MCF 10A (cell line): Measurements from ENCODE around the gene CCDC34. TPM values are rescaled to one million over a fixed set of nuclear protein-coding genes. Genes with fewer than 3 reads are reported as not detected.
"Not testable (repeated sequence)": the region's sequence is repeated elsewhere in the genome, so short reads cannot be mapped to it uniquely, and the experiment has no call there.

Experiments used
- BruUV-seq: library from RNA; stranded (reverse); fragments of 400-500 nt; replicated peaks from 2 replicates; lab custom pipeline; 2021; lab: Mats Ljungman, UMichigan
- CTCF ChIA-PET: fragments of 300-600 bp; sonication (Branson Sonifier 250); formaldehyde crosslinking; extraction: SDS; loops from one replicate; lab custom pipeline; 2021; ENCODE audit warnings: antibody characterized with exemption, inconsistent platforms; lab: Yijun Ruan, JAX
- POLR2A ChIA-PET: fragments of 300-600, 350-650 bp; sonication (Branson Sonifier 250); formaldehyde crosslinking; extraction: SDS; loops from one replicate; lab custom pipeline; 2020; ENCODE audit warnings: antibody characterized with exemption, inconsistent platforms; lab: Yijun Ruan, JAX
- DNase-seq: peaks from one replicate; pipeline ENCODE4 v3.0.0-alpha.2; 2018; ENCODE audit not compliant: unreplicated experiment
- H3K27ac Mint-ChIP-seq: one replicate; pipeline ENCODE4 v1.8.0; 2022; ENCODE audit warnings: mild to moderate bottlenecking, low read depth, mixed read lengths; ENCODE audit not compliant: unreplicated experiment
- H3K27me3 Mint-ChIP-seq: one replicate; pipeline ENCODE4 v1.8.0; 2022; ENCODE audit warnings: mixed read lengths; ENCODE audit not compliant: insufficient read depth, unreplicated experiment
- H3K36me3 Mint-ChIP-seq: one replicate; pipeline ENCODE4 v1.8.0; 2022; ENCODE audit warnings: mild to moderate bottlenecking, moderate library complexity, mixed read lengths; ENCODE audit not compliant: insufficient read depth, unreplicated experiment
- H3K4me1 Mint-ChIP-seq: one replicate; pipeline ENCODE4 v1.8.0; 2022; ENCODE audit warnings: mixed read lengths; ENCODE audit not compliant: insufficient read depth, unreplicated experiment
- H3K4me3 Mint-ChIP-seq: one replicate; pipeline ENCODE4 v1.8.0; 2022; ENCODE audit warnings: mild to moderate bottlenecking, moderate library complexity, mixed read lengths; ENCODE audit not compliant: unreplicated experiment
- H3K9me3 Mint-ChIP-seq: one replicate; pipeline ENCODE4 v1.8.0; 2022; ENCODE audit warnings: mixed read lengths; ENCODE audit not compliant: unreplicated experiment
- CTCF ChIP-seq: fragments of 200-600 bp; IDR thresholded peaks from one replicate; pipeline ENCODE4 v1.8.0; 2022; ENCODE audit warnings: antibody characterized with exemption, mild to moderate bottlenecking; ENCODE audit not compliant: unreplicated experiment
- intact Hi-C: fragments of 100-400 bp; cut with micrococcal nuclease; formaldehyde crosslinking; loops from 2 replicates; pipeline ENCODE4 v1.14.1; 2022
- total RNA-seq: library from RNA; stranded (reverse); gene quantifications from 2 replicates; pipeline ENCODE4 v1.2.3, GENCODE V29; 2022

The CCDC34 gene
- total RNA-seq, 1 experiment from 2014 or later, result 11.1 TPM

GRCh38 chr11:27330633-27331270, 32.3 kb downstream of the CCDC34 start:
- no TSS peak for BruUV-seq
- ChIA-PET CTCF (interaction anchor here (0.6 to 0.7 kb wide), 2 partner anchors 34 to 554 kb away, joined by 3 read pairs; no protein-coding TSS in a partner anchor), POLR2A (interaction anchor here (0.6 to 1.2 kb wide), 2 partner anchors 12 to 565 kb away, joined by 3 read pairs; no protein-coding TSS in a partner anchor)
- intact Hi-C loops, result no loop called here
- TF ChIP-seq CTCF, result no peak
- DNase-seq, result no peak
- no peak overlapping the region for H3K27ac Mint-ChIP-seq
- no peaks in the 10 kb centered on the region for H3K27me3 Mint-ChIP-seq
- no peaks in the 10 kb centered on the region for H3K4me1 Mint-ChIP-seq
- H3K4me3 Mint-ChIP-seq, result no peak overlapping the region
- no peaks in the 10 kb centered on the region for H3K9me3 Mint-ChIP-seq
- no peaks in the 10 kb centered on the region for H3K36me3 Mint-ChIP-seq

DNA sequence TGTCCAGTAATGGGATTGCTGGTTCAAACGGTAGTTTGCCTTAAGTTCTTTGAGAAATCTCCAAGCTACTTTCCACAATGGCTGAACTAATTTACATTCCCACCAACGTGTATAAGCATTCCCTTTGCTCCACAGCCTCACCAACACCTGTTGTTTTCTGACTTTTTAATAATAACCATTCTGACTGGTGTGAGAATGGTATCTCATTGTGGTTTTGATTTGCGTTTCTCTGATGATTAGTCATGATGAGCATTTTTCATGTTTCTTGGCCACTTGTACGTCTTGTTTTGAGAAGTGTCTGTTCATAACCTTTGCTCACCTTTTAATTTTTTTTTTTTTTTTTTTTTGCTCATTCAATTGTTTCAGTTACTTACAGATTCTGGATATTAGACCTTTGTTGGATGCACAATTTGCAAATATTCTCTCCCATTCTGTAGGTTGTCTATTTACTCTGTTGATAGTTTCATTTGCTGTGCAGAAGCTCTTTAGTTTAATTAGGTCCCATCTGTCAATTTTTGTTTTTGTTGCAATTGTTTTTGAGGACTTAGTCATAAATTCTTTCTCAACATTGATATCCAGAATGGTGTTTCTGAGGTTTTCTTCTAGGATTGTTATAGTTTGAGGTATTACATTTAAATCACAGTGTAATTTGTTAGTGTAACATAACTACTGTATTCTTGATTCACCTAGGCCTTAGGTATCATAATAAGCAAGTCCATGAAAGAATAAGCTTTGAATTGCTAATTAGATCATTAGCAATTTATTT, 33.0 kb downstream of the CCDC34 start:
- ChIA-PET POLR2A (interaction anchor here (0.6 to 1.3 kb wide), 5 partner anchors 12 to 564 kb away, joined by 3 to 4 read pairs (median 4); no protein-coding TSS in a partner anchor), CTCF (interaction anchor here (0.7 kb wide), 1 partner anchor 33 kb away, joined by 3 read pairs; no protein-coding TSS in a partner anchor)
- BruUV-seq, result no TSS peak
- H3K4me1 Mint-ChIP-seq, result no peaks in the 10 kb centered on the region
- H3K9me3 Mint-ChIP-seq, result no peaks in the 10 kb centered on the region
- no peaks in the 10 kb centered on the region for H3K27me3 Mint-ChIP-seq
- no peak overlapping the region for H3K27ac Mint-ChIP-seq
- no peak overlapping the region for H3K4me3 Mint-ChIP-seq
- no peaks in the 10 kb centered on the region for H3K36me3 Mint-ChIP-seq
- intact Hi-C loops, result no loop called here
- TF ChIP-seq CTCF, result no peak
- no peak for DNase-seq

DNA sequence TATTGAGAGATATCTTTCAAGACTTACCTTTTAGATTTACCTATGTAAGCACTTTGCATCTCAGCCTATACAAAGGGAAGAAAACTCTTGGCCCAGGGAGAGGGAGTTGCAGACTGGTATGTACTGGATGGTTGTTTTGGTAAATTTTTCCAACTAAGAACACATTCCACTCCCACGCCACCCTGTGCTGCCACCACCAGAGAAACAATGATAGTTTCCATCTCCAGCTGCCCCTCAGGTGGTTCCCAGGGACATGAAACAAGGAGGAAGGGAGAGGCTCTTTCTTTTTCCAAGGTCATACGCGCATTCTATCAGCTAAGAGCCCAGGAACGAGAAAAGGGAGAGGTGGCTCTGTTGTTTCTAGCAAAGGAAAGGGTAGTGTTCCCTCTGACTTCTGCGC, 34.4 kb downstream of the CCDC34 start:
- Mint-ChIP-seq H3K4me3 (no peak overlapping the region), H3K36me3 (no peaks in the 10 kb centered on the region), H3K9me3 (no peaks in the 10 kb centered on the region), H3K27ac (no peak overlapping the region), H3K4me1 (no peaks in the 10 kb centered on the region), H3K27me3 (no peaks in the 10 kb centered on the region)
- DNase-seq, result no peak
- POLR2A ChIA-PET, result interaction anchor here (1.1 kb wide), 1 partner anchor 12 kb away, joined by 3 read pairs; no protein-coding TSS in a partner anchor
- no peak for TF ChIP-seq CTCF
- BruUV-seq, result no TSS peak
- CTCF ChIA-PET, result interaction anchor here (0.6 kb wide), 2 partner anchors 30 to 33 kb away, joined by 3 to 4 read pairs; no protein-coding TSS in a partner anchor
- intact Hi-C loops, result no loop called here

- H3K9me3 Mint-ChIP-seq, DNase-seq, CTCF ChIA-PET, H3K27me3 Mint-ChIP-seq, H3K4me3 Mint-ChIP-seq, BruUV-seq, H3K36me3 Mint-ChIP-seq, H3K4me1 Mint-ChIP-seq, POLR2A ChIA-PET, intact Hi-C loops, H3K27ac Mint-ChIP-seq: not testable (repeated sequence)
Observed at GRCh38 chr11:27327064-27327463, 36.0 kb downstream of the CCDC34 start.

DNA sequence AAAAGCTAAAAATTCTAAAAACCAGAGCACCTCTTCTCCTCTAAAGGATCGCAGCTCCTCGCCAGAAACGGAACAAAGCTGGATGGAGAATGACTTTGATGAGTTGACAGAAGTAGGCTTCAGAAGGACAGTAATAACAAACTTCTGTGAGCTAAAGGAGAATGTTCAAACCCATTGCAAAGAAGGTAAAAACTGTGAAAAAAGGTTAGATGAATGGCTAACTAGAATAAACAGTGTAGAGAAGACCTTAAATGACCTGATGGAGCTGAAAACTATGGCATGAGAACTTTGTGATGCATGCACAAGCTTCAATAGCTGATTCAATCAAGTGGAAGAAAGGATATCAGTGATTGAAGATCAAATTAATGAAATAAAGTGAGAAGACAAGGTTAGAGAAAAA, 40.8 kb downstream of the CCDC34 start:
- H3K27me3 Mint-ChIP-seq, H3K4me3 Mint-ChIP-seq, H3K9me3 Mint-ChIP-seq, DNase-seq, BruUV-seq, H3K27ac Mint-ChIP-seq, intact Hi-C loops, H3K36me3 Mint-ChIP-seq, H3K4me1 Mint-ChIP-seq: not testable (repeated sequence)
- POLR2A ChIA-PET, result interaction anchor here (0.6 kb wide), 2 partner anchors 38 to 220 kb away, joined by 3 read pairs; no protein-coding TSS in a partner anchor
- CTCF ChIA-PET, result interaction anchor here (0.6 to 1.2 kb wide), 5 partner anchors 9 to 138 kb away, joined by 3 to 4 read pairs (median 3); no protein-coding TSS in a partner anchor

DNA sequence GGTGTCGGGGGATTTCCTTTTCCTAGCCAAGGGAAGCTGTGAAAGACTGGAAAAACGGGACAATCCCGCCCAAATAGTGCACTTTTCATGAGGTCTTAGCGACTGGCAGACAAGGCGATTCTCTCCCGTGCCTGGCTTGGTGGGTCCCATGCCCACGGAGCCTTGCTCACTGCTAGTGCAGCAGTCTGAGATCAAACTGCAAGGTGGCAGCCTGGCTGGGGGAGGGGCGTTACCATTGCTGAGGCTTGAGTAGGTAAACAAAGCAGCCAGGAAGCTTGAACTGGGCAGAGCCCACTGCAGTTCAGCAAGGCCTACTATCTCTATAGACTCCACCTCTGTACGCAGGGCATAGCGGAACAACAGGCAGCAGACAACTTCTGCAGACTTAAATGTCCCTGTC, 41.7 kb downstream of the CCDC34 start:
- H3K4me3 Mint-ChIP-seq, H3K9me3 Mint-ChIP-seq, H3K4me1 Mint-ChIP-seq, DNase-seq, H3K27ac Mint-ChIP-seq, H3K36me3 Mint-ChIP-seq, BruUV-seq, intact Hi-C loops, H3K27me3 Mint-ChIP-seq: not testable (repeated sequence)
- ChIA-PET POLR2A (interaction anchor here (0.6 to 2.1 kb wide), 2 partner anchors 93 to 346 kb away, joined by 3 to 4 read pairs; no protein-coding TSS in a partner anchor), CTCF (interaction anchor here (0.6 kb wide), 1 partner anchor 164 kb away, joined by 3 read pairs; no protein-coding TSS in a partner anchor)
